T-helper 17 cell (primary cell): ENCODE results near the gene ZFAND3. TPM values are rescaled to one million over a fixed set of nuclear protein-coding genes. Genes with fewer than 3 reads are reported as not detected.

Experiments used
- ATAC-seq: fragments of 150-1000 bp; cut with Tn5 transposase; 2 replicates; pipeline ENCODE4 v1.10.0; 2021; ENCODE audit warnings: mild to moderate bottlenecking, moderate library complexity
- DNase-seq, 3 donors: peaks; one replicate each; pipeline versions ENCODE4 v3.0.0 to v3.0.0-alpha.2; 2020 to 2021
- H3K9me3 ChIP-seq: one replicate; pipeline ENCODE4 v1.7.0; 2013; ENCODE audit warnings: low read length, mild to moderate bottlenecking; ENCODE audit not compliant: control insufficient read depth, poor library complexity, severe bottlenecking
- H3K27ac Mint-ChIP-seq: one replicate; pipeline ENCODE4 v1.8.0; 2022; ENCODE audit warnings: mild to moderate bottlenecking, moderate library complexity, mixed read lengths
- H3K27me3 Mint-ChIP-seq: one replicate; pipeline ENCODE4 v1.8.0; 2022; ENCODE audit warnings: mixed read lengths
- H3K36me3 Mint-ChIP-seq: one replicate; pipeline ENCODE4 v1.8.0; 2022; ENCODE audit warnings: low read depth, mixed read lengths
- H3K4me1 Mint-ChIP-seq: one replicate; pipeline ENCODE4 v1.8.0; 2022; ENCODE audit warnings: mild to moderate bottlenecking, mixed read lengths
- H3K4me3 Mint-ChIP-seq: one replicate; pipeline ENCODE4 v1.8.0; 2022; ENCODE audit warnings: mild to moderate bottlenecking, moderate library complexity, mixed read lengths
- total RNA-seq, 4 donors: library from RNA in 2 of 4; stranded (reverse) in 2 of 4; gene quantifications; one replicate each; pipeline ENCODE4 v1.2.3 and lab custom pipeline; 2022 to 2026

The ZFAND3 gene
- total RNA-seq, 2 donors from 2014 or later = 48.6 to 61.0 TPM

DNA sequence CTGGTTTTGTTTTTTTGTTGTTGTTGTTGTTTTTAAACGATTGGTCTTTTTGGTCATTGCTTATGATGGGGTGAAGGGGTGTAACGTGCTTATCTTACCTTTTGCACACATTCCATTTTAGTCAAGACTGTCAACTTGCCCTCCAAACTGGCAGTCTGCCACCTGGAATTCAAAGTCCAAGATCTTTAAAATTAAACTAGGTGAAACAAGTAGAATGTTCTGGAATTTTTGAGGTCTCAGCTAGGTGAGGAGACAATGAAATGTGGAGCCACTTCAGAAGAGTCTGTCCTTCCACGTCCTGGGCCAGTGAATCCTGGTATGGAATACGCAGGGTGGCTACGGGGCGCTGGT, 344.6 kb downstream of the ZFAND3 start:
- H3K27ac Mint-ChIP-seq = no peak overlapping the region

GRCh38 chr6:38164671-38165108, 345.2 kb downstream of the ZFAND3 start:
- Mint-ChIP-seq H3K4me1 (peaks cover 3% of the 10 kb centered on the region), H3K36me3 (no peaks in the 10 kb centered on the region), H3K27ac (no peak overlapping the region), H3K4me3 (no peak overlapping the region), H3K27me3 (no peaks in the 10 kb centered on the region)
- no peaks in the 10 kb centered on the region for H3K9me3 ChIP-seq
- no peak for DNase-seq
- ATAC-seq = no peak

More for the DNA sequence above, 344.6 kb downstream of the ZFAND3 start:
- no peaks in the 10 kb centered on the region for H3K9me3 ChIP-seq
- H3K4me3 Mint-ChIP-seq = no peak overlapping the region
- no peak for DNase-seq
- peaks cover 3% of the 10 kb centered on the region for H3K4me1 Mint-ChIP-seq
- H3K27me3 Mint-ChIP-seq = no peaks in the 10 kb centered on the region
- H3K36me3 Mint-ChIP-seq = no peaks in the 10 kb centered on the region
- no peak for ATAC-seq

- ATAC-seq = no peak
- Mint-ChIP-seq H3K4me3 (no peak overlapping the region), H3K36me3 (no peaks in the 10 kb centered on the region), H3K27ac (no peak overlapping the region), H3K27me3 (no peaks in the 10 kb centered on the region), H3K4me1 (peaks cover 3% of the 10 kb centered on the region)
- no peaks in the 10 kb centered on the region for H3K9me3 ChIP-seq
- no peak for DNase-seq
Measured at GRCh38 chr6:38166411-38167240, 347.1 kb downstream of the ZFAND3 start.

- H3K27me3 Mint-ChIP-seq = no peaks in the 10 kb centered on the region
- no peaks in the 10 kb centered on the region for H3K36me3 Mint-ChIP-seq
- H3K4me3 Mint-ChIP-seq = no peak overlapping the region
- no peaks in the 10 kb centered on the region for H3K4me1 Mint-ChIP-seq
- H3K9me3 ChIP-seq = no peaks in the 10 kb centered on the region
- ATAC-seq (no peak), DNase-seq (no peak)
- H3K27ac Mint-ChIP-seq = no peak overlapping the region
Measured at GRCh38 chr6:38167598-38167997, 348.1 kb downstream of the ZFAND3 start.

DNA sequence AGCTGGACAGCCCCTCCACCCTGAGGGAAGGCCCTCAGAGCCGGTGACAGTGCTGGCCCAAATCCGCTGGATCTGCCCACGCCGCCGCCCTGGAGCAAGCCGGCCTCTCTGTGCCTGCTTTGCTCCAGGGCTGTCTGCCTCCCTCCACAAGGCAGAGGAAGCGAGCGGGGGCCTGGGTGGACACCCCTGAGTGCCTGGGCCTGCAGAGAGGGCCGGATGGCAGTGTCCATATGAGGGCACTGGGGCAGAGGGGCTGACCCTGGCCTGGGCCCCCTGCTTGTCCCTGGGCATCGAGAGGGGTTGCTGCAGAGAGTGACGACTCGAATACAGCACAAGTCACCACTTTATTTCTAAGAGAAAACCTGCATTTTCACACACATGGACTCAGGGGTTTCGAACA, 348.6 kb downstream of the ZFAND3 start:
- Mint-ChIP-seq H3K4me3 (no peak overlapping the region), H3K4me1 (no peaks in the 10 kb centered on the region), H3K36me3 (no peaks in the 10 kb centered on the region), H3K27me3 (no peaks in the 10 kb centered on the region), H3K27ac (no peak overlapping the region)
- H3K9me3 ChIP-seq = no peaks in the 10 kb centered on the region
- DNase-seq = no peak
- ATAC-seq = no peak

DNA sequence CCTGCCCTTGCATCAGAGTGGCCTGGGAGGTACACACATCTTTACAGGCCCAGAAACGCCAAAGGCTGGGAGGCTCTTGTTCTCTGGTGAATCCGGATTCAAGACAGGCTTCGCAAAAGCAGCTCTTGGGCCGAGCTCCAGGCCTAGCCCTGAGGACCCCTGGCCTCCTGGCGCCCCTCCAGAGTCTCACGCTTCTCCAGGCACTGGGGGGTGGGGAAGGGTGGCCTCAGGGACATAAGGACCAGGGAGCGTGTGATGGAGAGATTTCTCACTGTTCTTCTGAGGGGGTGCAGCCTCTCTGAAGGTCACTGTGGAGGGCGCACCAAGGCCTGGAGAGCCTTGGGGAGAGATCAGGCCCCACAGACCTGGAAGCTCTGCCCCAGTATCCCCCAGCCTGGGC, 349.2 kb downstream of the ZFAND3 start:
- no peaks in the 10 kb centered on the region for H3K9me3 ChIP-seq
- H3K36me3 Mint-ChIP-seq = no peaks in the 10 kb centered on the region
- ATAC-seq (no peak), DNase-seq (no peak)
- H3K27me3 Mint-ChIP-seq = no peaks in the 10 kb centered on the region
- H3K4me3 Mint-ChIP-seq = no peak overlapping the region
- H3K4me1 Mint-ChIP-seq = peaks cover 3% of the 10 kb centered on the region
- H3K27ac Mint-ChIP-seq = no peak overlapping the region

- no peak for DNase-seq
- H3K9me3 ChIP-seq = no peaks in the 10 kb centered on the region
- H3K27me3 Mint-ChIP-seq = no peaks in the 10 kb centered on the region
- no peaks in the 10 kb centered on the region for H3K36me3 Mint-ChIP-seq
- H3K4me1 Mint-ChIP-seq = peaks cover 3% of the 10 kb centered on the region
- peak overlapping the region; percentile 72 for H3K27ac Mint-ChIP-seq
- ATAC-seq = no peak
- no peak overlapping the region for H3K4me3 Mint-ChIP-seq
Measured at GRCh38 chr6:38169221-38169976, 349.9 kb downstream of the ZFAND3 start.

DNA sequence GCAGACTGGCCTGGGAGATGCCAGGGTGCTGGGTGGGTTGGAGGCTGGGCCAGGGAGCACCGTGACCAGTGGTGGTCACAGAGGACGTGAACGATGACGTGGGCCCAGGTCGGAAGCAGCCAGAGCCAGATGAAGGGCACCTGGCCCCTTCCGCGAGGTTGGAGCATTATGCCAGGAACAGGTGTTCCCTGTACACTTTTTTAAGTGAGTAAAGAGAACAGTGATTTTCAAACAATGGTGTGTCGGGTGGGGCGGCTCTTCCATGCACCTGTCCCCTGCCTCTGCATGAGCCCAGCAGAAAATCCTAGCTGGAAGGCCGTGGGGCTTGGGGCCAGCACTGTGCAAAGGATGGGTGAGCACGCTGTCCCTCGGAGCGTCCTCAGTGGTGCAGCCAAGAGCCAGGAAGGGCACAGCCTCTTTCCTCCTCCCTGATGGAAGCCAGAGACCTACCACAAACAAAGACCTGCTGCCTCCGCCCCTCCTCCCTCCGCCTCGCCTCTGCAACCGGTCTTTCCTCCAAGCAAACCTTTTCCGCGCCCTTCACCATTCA, 350.5 kb downstream of the ZFAND3 start:
- Mint-ChIP-seq H3K4me1 (peaks cover 3% of the 10 kb centered on the region), H3K27ac (peak overlapping the region; percentile 72), H3K36me3 (no peaks in the 10 kb centered on the region), H3K4me3 (no peak overlapping the region), H3K27me3 (no peaks in the 10 kb centered on the region)
- ATAC-seq = no peak
- H3K9me3 ChIP-seq = no peaks in the 10 kb centered on the region
- DNase-seq = no peak

GRCh38 chr6:38170666-38171355, 351.3 kb downstream of the ZFAND3 start:
- ATAC-seq (no peak), DNase-seq (no peak)
- Mint-ChIP-seq H3K4me1 (peaks cover 3% of the 10 kb centered on the region), H3K27ac (peak overlapping the region; percentile 72), H3K4me3 (no peak overlapping the region), H3K27me3 (no peaks in the 10 kb centered on the region), H3K36me3 (no peaks in the 10 kb centered on the region)
- no peaks in the 10 kb centered on the region for H3K9me3 ChIP-seq

DNA sequence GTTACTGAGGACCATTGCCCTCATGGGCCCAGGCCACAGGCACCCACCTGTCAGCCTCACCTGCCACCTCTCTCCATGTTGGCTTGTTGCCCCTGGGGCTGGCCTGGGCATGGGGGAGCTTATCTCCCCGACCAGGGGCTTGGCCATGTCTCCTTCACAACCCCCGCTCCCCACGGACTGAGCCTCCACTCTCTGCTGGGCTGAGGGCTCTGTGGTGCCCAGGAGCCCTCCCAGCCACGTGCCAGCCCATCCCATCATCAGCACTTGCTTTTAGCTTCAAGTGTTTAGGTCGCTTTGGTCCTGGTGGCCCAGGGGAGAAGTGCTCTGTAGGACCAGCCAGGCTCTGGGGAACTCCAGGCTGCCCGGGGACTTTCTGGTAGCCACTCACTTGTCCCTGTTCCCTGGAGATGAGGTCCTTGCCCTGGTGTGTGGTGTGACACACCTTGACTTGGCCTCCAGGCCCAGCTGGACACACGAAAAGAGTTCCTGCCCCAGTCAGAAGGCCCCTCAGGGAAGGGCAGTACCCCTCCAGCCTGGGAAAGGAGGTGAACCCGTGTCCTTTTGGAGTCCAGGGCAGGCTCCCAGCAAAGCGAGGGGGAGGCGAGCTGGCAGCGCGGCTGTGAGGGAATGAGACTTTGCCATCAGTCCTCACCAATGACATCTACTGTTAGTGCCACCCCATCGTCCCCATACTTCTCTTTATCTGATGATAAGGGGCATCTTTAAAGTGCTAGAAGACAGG, 352.6 kb downstream of the ZFAND3 start:
- no peaks in the 10 kb centered on the region for H3K9me3 ChIP-seq
- no peak overlapping the region for H3K4me3 Mint-ChIP-seq
- no peaks in the 10 kb centered on the region for H3K27me3 Mint-ChIP-seq
- H3K36me3 Mint-ChIP-seq = peaks cover 4% of the 10 kb centered on the region
- ATAC-seq = no peak
- peaks cover 5% of the 10 kb centered on the region for H3K4me1 Mint-ChIP-seq
- no peak overlapping the region for H3K27ac Mint-ChIP-seq
- DNase-seq = no peak

- no peak for ATAC-seq
- no peaks in the 10 kb centered on the region for H3K27me3 Mint-ChIP-seq
- H3K4me1 Mint-ChIP-seq = peaks cover 7% of the 10 kb centered on the region
- H3K9me3 ChIP-seq = no peaks in the 10 kb centered on the region
- peak overlapping the region; percentile 27 for H3K27ac Mint-ChIP-seq
- H3K4me3 Mint-ChIP-seq = no peak overlapping the region
- no peak for DNase-seq
- peaks cover 4% of the 10 kb centered on the region for H3K36me3 Mint-ChIP-seq
Measured at GRCh38 chr6:38172739-38173410, 353.3 kb downstream of the ZFAND3 start.

DNA sequence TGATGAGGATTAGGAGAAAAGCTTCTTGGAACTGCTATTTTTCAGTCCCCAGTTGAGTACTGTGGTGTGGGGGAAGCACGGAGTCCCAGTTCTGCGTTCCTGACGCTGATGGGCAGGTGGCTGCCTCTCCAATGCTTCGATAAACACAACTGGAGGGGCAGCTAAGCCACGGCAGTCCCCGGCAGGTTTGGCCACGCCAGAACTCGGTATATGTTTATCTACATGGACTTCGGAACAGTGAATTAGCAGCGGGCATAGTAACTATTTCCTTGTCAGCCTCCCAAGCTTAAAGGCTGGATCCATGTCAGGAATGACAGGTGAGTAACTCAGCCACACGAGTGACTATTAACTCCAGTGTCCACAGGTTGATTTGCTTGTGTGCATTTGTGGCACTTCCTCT, 354.4 kb downstream of the ZFAND3 start:
- no peak overlapping the region for H3K4me3 Mint-ChIP-seq
- H3K4me1 Mint-ChIP-seq = peaks cover 12% of the 10 kb centered on the region
- no peaks in the 10 kb centered on the region for H3K27me3 Mint-ChIP-seq
- H3K9me3 ChIP-seq = no peaks in the 10 kb centered on the region
- peak overlapping the region; percentile 27 for H3K27ac Mint-ChIP-seq
- no peak for DNase-seq
- peaks cover 4% of the 10 kb centered on the region for H3K36me3 Mint-ChIP-seq
- ATAC-seq = no peak
